HTR-8/SVneo (cell line): Measurements from ENCODE around the gene SAMD4A.
"Not testable (repeated sequence)": the region's sequence is repeated elsewhere in the genome, so short reads cannot be mapped to it uniquely, and the experiment has no call there.

Source experiments
- DNase-seq: peaks from one replicate; pipeline ENCODE4 v3.0.0; 2011; ENCODE audit warnings: low spot score, mixed read lengths; ENCODE audit not compliant: insufficient read length
- FAIRE-seq: peaks from 2 replicates; lab custom pipeline; 2011; peaks lifted over from hg19 to GRCh38; lab: Jason Lieb, UNC

The SAMD4A gene

GRCh38 chr14:54743382-54743781 is 176.5 kb downstream of the SAMD4A start:
- FAIRE-seq (no peak), DNase-seq (no peak)

- no peak for DNase-seq
- no peak for FAIRE-seq
Observed at GRCh38 chr14:54746019-54746418, 179.1 kb downstream of the SAMD4A start.

- FAIRE-seq: peak; percentile 31
Observed at GRCh38 chr14:54747616-54748015, 180.7 kb downstream of the SAMD4A start.

GRCh38 chr14:54749180-54749579 is 182.3 kb downstream of the SAMD4A start:
- FAIRE-seq: peak; percentile 93
- DNase-seq: no peak

More at GRCh38 chr14:54747616-54748015, 180.7 kb downstream of the SAMD4A start:
- no peak for DNase-seq

GRCh38 chr14:54749727-54750126 is 182.8 kb downstream of the SAMD4A start:
- DNase-seq: no peak
- FAIRE-seq: no peak

GRCh38 chr14:54752611-54753010 is 185.7 kb downstream of the SAMD4A start:
- peak; percentile 40 for FAIRE-seq

GRCh38 chr14:54753396-54753795 is 186.5 kb downstream of the SAMD4A start:
- not testable (repeated sequence) for FAIRE-seq, DNase-seq

More at GRCh38 chr14:54752611-54753010, 185.7 kb downstream of the SAMD4A start:
- not testable (repeated sequence) for DNase-seq

GRCh38 chr14:54754116-54754622 is 187.2 kb downstream of the SAMD4A start:
- FAIRE-seq (peak; percentile 91), DNase-seq (no peak)

- no peak for FAIRE-seq
Observed at GRCh38 chr14:54754623-54755386, 187.9 kb downstream of the SAMD4A start.

GRCh38 chr14:54756656-54757392 is 189.9 kb downstream of the SAMD4A start:
- FAIRE-seq (no peak), DNase-seq (no peak)

More at GRCh38 chr14:54754623-54755386, 187.9 kb downstream of the SAMD4A start:
- DNase-seq: no peak

- DNase-seq (no peak), FAIRE-seq (no peak)
Observed at GRCh38 chr14:54758041-54758440, 191.1 kb downstream of the SAMD4A start.

GRCh38 chr14:54759982-54760585 is 193.2 kb downstream of the SAMD4A start:
- no peak for FAIRE-seq
- DNase-seq: no peak

GRCh38 chr14:54760866-54761575 is 194.1 kb downstream of the SAMD4A start:
- FAIRE-seq (no peak), DNase-seq (no peak)

GRCh38 chr14:54761835-54762234 is 194.9 kb downstream of the SAMD4A start:
- FAIRE-seq: peak; percentile 95

GRCh38 chr14:54762296-54762695 is 195.4 kb downstream of the SAMD4A start:
- FAIRE-seq (peak; percentile 81), DNase-seq (no peak)

More at GRCh38 chr14:54761835-54762234, 194.9 kb downstream of the SAMD4A start:
- DNase-seq: no peak

GRCh38 chr14:54763761-54764160 is 196.8 kb downstream of the SAMD4A start:
- no peak for DNase-seq
- no peak for FAIRE-seq

- peak; percentile 76 for FAIRE-seq
- DNase-seq: no peak
Observed at GRCh38 chr14:54766276-54767138, 199.6 kb downstream of the SAMD4A start.

- FAIRE-seq (no peak), DNase-seq (no peak)
Observed at GRCh38 chr14:54767139-54767431, 200.2 kb downstream of the SAMD4A start.

GRCh38 chr14:54767450-54767849 is 200.5 kb downstream of the SAMD4A start:
- FAIRE-seq (no peak), DNase-seq (no peak)
